ENCODE measurements around the gene CRYBB1.

CRYBB1 gene

GRCh38 chr22:26617271-26618199 lies at the start of gene CRYBB1:
TSS of gene CRYBB1 (minus strand) at chr22:26618027. CDS start at chr22:26616319, 1,708 bp downstream.
- TF ChIP-seq GATA1 (IDR thresholded peaks at IDR 0.05; ENCODE audit: low read depth, low read length): no peak
- TF ChIP-seq POLR2A (IDR thresholded peaks at IDR 0.05; ENCODE audit: low read length): no peak
- DNase-seq: peak; percentile 62 to 68

- no peak for TF ChIP-seq GATA1 (IDR thresholded peaks at IDR 0.05; ENCODE audit: low read depth, low read length)
- no peak for TF ChIP-seq POLR2A (IDR thresholded peaks at IDR 0.05; ENCODE audit: low read length)
- DNase-seq: no peak
Observed at GRCh38 chr22:26667140-26667539, 49.3 kb upstream of the CRYBB1 start.

GRCh38 chr22:26665813-26666231 lies 48.0 kb upstream of the CRYBB1 start:
- no peak for TF ChIP-seq GATA1 (IDR thresholded peaks at IDR 0.05; ENCODE audit: low read depth, low read length)
- no peak for TF ChIP-seq POLR2A (IDR thresholded peaks at IDR 0.05; ENCODE audit: low read length)
- no peak for DNase-seq

GRCh38 chr22:26663374-26663923 lies 45.6 kb upstream of the CRYBB1 start:
- TF ChIP-seq POLR2A (IDR thresholded peaks at IDR 0.05; ENCODE audit: low read length) (no peak), GATA1 (IDR thresholded peaks at IDR 0.05; ENCODE audit: low read depth, low read length) (no peak)
- DNase-seq: no peak

- DNase-seq: no peak
- no peak for TF ChIP-seq POLR2A (IDR thresholded peaks at IDR 0.05; ENCODE audit: low read length)
- TF ChIP-seq GATA1 (IDR thresholded peaks at IDR 0.05; ENCODE audit: low read depth, low read length): no peak
Observed at GRCh38 chr22:26662160-26662559, 44.3 kb upstream of the CRYBB1 start.

DNA sequence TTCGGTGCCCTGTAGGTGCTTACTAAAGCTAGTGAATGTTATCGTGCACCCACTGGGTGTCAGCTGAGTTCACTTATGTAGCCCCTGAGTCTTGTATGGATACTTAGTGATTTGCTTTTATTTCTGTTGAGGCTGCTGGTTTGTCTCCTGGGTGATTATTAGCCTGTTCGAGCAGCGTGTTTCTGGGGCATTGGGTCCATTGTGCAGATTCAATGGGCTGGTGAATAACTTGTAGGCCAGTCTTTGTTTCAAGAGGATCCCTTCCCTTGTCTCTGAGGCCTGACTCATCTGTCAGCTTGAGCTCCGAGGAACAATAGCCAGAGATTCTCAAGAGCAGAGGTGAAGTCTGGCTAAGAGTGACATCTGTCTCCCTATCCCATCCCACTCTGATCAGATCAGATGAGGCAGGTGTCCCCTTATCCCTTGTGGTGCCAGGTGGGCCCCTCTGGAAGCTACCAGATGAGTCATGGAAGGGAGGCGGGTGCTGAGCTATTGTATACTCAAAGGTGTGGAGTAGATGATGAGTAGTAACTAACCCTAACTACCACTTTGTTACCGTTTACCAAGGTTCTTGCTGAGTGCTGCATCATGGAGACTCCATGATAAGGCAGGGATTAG lies 43.2 kb upstream of the CRYBB1 start:
- TF ChIP-seq POLR2A (IDR thresholded peaks at IDR 0.05; ENCODE audit: low read length): no peak
- no peak for TF ChIP-seq GATA1 (IDR thresholded peaks at IDR 0.05; ENCODE audit: low read depth, low read length)

DNA sequence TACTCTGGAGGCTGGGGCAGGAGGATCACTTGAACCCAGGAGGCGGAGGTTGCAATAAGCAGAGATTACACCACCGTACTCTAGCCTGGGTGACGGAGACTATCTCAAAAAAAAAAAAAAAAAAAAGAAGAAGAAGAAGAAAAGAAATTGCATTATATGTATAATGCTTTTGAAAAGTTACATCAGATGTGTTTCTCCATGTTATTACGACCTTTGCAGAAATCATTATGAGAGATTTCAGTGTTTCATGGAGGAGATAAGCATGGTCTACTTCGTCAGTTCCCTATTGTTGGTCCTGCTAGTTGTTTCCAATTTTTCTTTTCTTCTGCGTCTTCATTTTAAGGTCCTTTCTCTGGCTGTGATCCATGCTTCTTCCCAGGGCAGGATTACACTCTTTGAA lies 42.5 kb upstream of the CRYBB1 start:
- TF ChIP-seq GATA1 (IDR thresholded peaks at IDR 0.05; ENCODE audit: low read depth, low read length): no peak
- no peak for TF ChIP-seq POLR2A (IDR thresholded peaks at IDR 0.05; ENCODE audit: low read length)
- DNase-seq: no peak

More for the DNA sequence above, 43.2 kb upstream of the CRYBB1 start:
- DNase-seq: no peak

- TF ChIP-seq GATA1 (IDR thresholded peaks at IDR 0.05; ENCODE audit: low read depth, low read length): no peak
- TF ChIP-seq POLR2A (IDR thresholded peaks at IDR 0.05; ENCODE audit: low read length): no peak
- peak; percentile 91 to 95 for DNase-seq
Observed at GRCh38 chr22:26658671-26659478, 41.0 kb upstream of the CRYBB1 start.

GRCh38 chr22:26658161-26658560 lies 40.3 kb upstream of the CRYBB1 start:
- DNase-seq: peak; percentile 54 to 59
- TF ChIP-seq POLR2A (IDR thresholded peaks at IDR 0.05; ENCODE audit: low read length): no peak
- TF ChIP-seq GATA1 (IDR thresholded peaks at IDR 0.05; ENCODE audit: low read depth, low read length): no peak

DNA sequence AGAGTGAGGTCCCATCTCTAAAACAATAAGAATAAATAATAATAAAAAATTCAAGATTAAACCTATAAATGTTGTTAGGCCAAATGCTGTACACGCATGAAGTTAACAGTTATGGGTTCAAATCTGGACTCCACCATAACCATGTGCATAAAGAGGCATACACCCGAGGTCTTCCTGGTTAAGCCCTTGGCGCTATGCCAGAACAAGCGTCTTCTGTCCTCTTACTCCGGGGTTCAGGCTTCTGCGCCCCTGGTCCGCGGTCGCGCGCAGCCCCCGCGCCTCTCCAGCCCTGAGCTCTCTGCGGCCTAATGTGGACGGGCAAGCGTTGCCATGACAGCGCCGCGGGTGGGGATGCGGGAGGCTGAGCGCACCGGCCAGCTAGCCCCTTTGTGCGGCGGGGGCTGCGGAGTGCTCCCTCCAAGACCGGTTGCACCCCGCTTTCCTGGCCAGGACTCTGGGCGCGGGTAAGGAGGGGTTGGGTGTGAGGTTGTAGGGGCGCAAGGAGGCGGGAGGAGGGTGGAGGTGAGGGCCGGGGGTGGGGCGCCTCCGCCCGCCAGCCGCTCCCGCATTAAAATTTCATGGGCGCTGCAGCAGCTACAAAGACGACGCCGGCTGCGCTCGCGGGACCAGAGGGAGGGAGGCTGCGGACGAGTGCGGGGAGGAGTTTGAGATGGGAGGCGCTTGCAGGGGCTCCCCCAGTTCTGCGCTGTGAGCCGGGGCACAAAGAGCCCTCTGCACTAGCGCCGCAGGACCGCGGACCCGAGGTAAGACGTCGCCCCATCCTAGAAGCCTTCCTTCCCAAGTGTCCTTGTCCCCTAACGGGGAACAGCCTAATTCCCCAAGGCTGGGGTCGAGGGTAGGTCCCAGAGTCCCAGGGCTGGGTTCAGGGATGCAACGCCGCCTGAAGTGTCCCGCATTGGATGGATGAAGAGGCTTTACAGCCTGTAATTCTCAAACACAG lies 39.3 kb upstream of the CRYBB1 start, which contains the start of gene MIAT:
Gene MIAT (plus strand): TSS at position 698 of the 961 bp plus-strand sequence.
- DNase-seq: peak; percentile 70 to 76
- no peak for TF ChIP-seq POLR2A (IDR thresholded peaks at IDR 0.05; ENCODE audit: low read length)
- TF ChIP-seq GATA1 (IDR thresholded peaks at IDR 0.05; ENCODE audit: low read depth, low read length): no peak

DNA sequence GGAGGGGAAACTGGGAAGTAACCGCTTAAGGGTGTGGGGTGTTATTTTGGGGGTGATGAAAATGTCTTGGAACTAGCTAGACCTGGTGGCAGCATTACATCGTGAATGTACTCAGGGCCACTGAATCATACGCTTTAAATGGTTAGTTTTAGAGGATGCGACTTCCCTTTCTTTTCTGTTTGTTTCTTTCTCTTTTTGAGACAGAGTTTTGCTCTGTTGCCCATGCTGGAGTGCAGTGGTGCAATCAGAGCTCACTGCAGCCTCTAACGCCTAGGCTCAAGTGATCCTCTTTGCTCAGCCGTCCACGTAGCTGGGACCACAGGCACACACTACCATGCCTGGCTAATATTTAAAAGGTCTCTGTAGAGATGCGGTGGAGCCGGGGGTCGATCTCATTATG lies 34.0 kb upstream of the CRYBB1 start:
- TF ChIP-seq POLR2A (IDR thresholded peaks at IDR 0.05; ENCODE audit: low read length) (no peak), GATA1 (IDR thresholded peaks at IDR 0.05; ENCODE audit: low read depth, low read length) (no peak)
- DNase-seq: no peak

DNA sequence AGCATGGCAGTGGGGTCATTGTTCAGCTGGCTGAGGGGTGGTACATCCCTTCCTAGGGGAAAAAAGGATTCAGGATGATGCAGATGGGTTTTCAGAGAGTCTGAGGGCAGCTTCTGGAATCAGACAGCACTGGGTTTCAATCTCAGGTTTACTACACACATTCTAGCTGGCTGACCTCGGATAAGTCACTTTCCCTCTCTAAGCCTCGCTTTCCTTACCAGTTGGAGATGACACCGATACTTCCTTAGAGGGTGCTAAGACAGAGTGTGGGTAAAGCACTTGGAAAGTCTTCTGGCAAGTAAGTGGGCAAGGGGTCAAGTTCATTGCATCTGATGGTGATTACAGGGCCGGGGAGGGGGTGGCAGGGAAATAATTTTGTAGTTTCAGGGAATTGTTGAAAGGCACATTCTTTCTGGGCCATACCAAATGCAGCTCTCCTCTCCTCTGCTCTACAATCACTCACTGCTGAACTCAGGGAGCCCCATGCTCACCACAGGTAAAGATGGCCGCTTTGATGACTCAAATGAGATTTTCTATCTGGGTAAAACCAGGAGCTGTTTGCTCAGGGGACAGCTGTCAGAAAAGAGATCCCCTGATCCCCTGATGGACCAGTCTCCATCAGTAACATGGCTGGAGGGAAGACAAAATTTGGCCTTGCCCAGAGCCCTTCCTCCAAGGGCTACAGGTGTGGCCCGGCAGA lies 33.0 kb upstream of the CRYBB1 start:
- DNase-seq: no peak
- TF ChIP-seq GATA1 (IDR thresholded peaks at IDR 0.05; ENCODE audit: low read depth, low read length): no peak
- TF ChIP-seq POLR2A (IDR thresholded peaks at IDR 0.05; ENCODE audit: low read length): no peak

All from erythroblast (primary cell).